Measurements from ENCODE around the gene GABRR3.
"Not testable (repeated sequence)": the region's sequence is repeated elsewhere in the genome, so short reads cannot be mapped to it uniquely, and the experiment has no call there.

GABRR3 gene

DNA sequence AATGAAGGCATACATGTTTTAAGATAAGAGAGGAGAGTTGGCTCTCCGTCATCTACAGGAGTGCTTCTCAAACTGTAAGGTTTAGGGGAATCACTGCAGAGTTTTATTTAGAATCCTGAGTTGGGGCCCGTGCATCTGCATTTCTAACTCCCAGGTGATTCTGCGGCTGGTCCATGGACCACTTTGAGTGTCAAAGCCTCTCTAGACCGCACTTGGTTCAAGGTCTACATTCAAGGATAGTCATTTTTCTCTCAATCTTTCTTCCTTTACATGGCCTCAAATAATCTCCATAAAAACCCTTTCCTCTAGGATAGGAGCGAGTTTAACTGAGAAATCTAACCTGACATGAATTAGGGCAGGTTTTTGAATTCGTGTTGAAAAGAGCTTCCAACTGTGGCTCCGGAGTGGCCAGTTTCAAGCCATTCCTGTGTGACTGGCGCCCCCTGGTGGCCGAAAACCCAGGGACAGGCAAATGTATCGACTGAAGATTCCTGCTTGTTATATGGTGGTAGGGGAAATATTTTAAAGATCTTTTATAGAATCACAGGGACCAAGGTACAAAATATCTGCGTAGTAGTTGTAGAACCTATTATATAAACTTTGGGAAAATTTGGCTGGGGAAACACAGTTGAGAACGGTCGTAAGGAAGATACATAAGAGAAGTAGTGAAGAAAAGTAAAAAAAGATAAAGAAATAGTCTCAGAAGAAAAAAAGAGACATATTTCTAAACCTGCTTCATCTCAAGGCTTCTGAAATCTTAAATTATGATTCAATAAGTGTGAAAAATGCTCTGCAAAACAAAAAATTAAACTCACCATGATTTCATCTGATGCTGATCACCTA lies 11.9 kb downstream of the GABRR3 start:
- FAIRE-seq = peak; percentile 95
- DNase-seq (ENCODE audit: insufficient read length, low spot score) = no peak

DNA sequence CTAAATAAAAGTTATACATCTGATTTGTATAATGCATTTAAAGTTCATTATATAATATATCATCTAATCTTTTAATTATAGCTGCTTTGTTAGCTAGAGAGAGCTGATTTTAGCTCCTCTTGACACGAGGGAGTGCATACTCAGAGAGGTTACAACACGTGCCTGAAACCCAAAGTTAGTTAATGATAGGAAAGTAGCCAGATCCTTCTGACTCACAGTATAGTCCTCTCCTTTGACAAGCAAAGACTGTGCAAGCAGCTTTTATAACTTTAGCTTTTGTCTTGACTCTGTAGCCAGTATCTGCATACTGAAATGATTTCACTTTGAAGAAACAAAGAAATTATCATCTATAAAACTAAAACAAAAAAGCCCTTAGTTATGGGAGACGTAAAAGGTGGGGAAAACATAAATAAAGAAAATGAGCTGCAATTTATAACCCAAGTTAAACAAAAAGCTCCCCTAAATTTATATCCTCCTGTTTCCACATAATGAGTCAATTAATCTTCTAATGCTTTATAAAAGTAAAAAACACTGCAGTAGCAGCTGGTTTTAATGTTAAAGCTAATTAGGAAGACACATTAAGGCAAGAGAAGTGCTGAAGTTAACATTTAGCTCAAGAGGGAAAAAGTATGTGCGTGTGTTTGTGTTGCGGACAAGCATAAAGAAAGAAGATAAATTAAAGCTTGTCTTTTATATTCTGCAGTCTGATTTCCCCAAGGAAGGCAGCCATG lies 13.1 kb downstream of the GABRR3 start:
- DNase-seq (ENCODE audit: insufficient read length, low spot score) (no peak), FAIRE-seq (peak; percentile 58)

DNA sequence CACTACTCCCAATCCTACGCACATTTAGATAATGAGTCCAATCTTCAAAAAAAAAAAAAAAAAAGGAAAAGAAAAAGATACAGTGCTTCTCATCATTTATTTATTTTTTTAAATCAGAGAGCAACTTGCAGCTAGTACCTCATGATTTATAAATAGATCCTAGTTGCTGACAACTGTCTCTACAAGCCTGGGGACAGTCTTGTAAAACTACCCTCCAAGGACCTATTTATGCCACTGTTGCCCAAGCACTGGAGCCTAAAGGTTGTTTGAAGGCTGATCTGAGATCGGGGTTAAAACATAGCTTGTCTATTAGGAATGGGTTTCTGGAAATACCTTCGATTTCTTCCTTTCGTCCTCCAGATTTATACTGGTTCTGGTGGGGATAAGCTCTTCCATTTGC lies 14.7 kb downstream of the GABRR3 start:
- FAIRE-seq (no peak), DNase-seq (ENCODE audit: insufficient read length, low spot score) (no peak)

DNA sequence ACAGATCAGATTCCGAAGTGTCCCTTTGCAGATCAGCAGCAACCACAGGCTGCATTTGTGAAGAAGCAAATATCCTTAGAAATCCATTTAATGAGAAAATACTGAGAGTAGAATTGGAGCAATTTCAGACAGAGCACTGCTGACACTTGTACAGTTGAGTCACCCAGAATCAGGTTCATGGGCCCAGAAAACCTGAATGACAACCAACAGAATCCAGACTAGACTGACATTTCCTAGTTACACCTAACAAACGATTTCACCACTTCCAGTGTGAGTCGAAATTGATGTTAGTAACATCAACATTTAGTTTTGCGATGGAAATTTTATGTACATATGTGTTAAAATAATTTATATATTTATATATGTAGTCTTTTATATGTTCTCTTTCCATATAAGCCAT lies 16.8 kb downstream of the GABRR3 start:
- DNase-seq (ENCODE audit: insufficient read length, low spot score) = no peak
- FAIRE-seq = no peak

DNA sequence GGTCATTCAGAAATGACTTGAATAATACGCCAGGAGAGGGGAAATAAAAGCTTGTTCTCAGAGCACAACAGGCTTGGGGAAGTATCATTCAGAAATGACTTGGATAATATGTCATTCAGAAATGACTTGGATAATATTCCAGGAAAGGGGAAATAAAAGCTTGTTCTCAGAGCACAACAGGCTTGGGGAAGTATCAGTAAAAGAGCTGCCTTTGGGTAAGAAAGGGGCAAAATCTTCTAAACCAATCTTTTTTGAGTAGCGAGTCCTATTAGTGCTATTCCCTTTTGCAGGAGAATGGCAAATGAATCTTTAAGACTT lies 20.9 kb downstream of the GABRR3 start:
- FAIRE-seq (no peak), DNase-seq (ENCODE audit: insufficient read length, low spot score) (no peak)

DNA sequence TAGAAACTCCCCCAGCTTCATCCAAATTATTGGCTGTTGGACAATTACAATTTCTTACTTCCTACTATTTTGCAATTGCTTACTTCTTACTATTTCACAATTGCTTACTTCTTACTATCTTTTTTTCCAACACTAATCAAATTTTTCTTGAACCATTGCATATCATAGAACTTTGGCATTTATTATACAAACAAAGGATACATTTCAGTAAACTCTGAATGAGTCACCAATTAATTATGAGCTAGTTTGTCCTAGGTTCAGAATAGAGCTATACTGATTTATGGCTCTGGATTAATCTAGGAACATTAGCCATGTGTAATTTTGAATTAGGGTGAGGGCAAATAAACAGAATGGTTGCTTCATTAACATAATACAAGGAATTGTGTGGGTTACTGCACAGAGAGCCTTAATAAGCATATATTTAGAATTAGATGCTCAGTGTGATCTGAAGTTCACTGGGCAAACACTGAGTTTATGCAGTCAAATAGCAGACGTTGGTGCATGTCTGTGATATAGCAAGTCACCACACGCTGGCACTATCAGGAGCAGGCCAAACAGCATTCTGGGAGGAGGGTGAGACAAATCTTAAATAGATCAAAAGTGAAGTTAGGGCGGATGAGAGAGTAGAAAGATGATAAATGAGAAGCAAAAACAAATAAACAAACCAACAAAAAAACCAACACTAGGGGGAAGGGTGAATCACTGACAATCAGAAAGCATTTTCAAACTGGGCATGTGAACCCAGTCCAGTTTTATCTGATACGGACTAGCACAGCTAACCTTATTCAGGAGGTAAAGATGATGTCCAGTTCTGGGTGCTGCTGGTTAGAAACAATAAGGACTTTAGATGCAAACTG lies 21.5 kb downstream of the GABRR3 start:
- FAIRE-seq (no peak), DNase-seq (ENCODE audit: insufficient read length, low spot score) (no peak)

DNA sequence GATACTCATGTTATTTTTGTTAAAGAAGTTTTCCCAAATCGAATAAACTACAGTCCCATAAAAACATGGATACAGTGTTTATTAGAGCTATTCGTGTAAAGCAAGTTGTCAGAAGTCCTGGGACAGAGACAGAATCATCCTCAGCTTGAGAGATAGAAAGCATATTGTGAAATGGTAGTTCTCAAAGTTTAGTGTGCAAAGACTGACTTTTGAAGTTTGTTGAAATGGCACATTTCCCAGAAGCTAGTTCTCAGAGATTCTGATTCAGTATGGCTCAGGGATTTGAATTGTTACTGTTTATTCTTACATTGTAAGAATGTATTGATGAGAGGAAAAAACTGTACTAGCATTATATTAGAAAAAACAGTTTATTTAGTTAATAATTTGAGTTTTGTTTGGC lies 22.1 kb downstream of the GABRR3 start:
- FAIRE-seq = no peak
- no peak for DNase-seq (ENCODE audit: insufficient read length, low spot score)

DNA sequence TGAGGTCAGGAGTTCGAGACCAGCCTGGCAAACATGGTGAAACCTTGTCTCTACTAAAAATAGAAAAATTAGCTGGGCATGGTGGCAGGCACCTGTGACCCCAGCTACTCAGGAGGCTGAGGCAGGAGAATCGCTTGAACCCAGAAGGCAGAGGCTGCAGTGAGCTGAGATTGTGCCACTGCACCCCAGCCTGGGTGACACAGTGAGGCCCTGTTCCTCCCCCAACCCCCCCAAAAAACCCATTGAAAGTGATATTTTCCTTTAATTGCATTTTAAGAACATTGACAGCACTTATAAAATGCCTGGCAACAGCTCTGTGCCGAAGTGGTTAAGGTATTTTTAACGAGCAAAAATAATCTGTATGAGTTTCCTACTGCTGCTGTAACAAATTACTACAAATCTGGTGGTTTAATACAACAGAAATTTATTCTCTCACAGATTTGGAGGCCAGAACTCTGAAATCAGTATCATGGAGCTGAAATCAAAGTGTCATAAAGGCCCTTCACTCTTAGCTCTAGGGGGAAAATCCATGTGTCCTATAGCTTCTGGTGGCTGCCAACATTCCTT lies 24.1 kb downstream of the GABRR3 start:
- not testable (repeated sequence) for FAIRE-seq; DNase-seq (ENCODE audit: insufficient read length, low spot score)

DNA sequence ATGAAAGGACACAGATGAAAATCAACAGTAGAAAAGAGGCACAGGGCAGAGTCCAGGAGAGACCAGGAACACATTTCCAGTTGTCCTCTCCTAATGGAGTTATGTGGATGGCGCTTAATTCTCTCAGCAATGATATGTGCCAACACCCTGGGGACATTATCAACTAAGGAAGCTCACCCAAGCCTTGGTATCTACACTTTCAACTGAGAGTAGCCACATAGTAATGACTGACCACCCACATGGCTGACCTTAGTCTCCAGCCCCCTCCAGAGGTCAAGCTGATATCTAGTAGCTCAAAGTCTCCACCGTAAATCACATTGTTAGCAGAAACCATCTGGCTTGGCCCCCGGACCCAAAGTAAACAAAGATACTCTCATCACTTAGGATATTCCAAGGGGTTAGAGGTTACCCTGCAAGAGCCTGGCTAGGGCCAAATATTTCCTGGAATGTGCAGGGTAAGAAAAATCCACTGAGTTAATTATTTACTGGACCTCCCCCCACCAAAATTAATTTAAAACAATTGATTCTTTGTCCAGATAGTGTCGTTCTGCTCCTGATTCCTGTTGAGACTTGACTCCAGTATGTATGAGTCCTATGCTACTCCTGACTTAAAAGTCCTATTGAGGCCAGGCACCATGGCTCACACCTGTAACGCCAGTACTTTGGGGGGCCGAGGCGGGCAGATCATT lies 24.8 kb downstream of the GABRR3 start:
- DNase-seq (ENCODE audit: insufficient read length, low spot score) = no peak
- peak; percentile 40 for FAIRE-seq

DNA sequence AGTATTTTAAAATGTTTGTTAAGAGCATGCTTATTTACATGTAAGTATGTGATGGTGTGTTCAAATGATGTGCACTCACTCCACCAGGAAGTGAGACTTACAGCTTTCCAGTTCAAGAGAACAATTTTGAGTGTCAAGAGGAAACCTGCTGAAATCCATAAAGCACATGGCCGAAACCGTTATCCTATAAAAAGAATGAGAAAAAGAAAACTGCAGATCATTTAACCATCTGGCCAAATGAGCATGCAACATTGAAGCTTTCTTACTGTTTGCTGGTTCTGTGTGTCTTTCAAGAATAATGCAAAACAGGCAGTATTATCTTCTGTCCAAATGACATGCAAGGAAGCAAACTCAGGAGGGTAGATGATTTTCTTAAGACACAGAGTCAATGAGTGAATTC lies 26.3 kb downstream of the GABRR3 start:
- DNase-seq (ENCODE audit: insufficient read length, low spot score) (no peak), FAIRE-seq (peak; percentile 76)

DNA sequence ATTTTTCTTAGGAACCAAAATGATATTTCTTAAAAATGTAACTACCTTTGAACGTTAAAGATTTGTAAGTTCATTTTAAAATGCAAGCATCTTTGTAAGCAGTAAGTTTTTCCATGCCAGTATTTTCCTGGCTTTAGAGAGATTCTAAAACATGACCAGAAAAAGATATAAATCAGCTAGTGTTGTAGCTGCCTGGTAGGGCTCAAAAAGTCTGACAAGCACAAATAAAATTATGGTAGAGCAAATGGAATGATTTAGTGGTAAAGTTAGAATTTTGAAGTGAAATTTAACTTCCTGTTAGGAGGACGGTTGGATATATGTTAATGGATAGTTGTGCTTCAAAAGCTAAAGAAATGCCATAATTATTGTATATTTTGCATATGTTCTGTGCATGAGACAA lies 29.7 kb downstream of the GABRR3 start:
- DNase-seq (ENCODE audit: insufficient read length, low spot score) (no peak), FAIRE-seq (peak; percentile 57)

DNA sequence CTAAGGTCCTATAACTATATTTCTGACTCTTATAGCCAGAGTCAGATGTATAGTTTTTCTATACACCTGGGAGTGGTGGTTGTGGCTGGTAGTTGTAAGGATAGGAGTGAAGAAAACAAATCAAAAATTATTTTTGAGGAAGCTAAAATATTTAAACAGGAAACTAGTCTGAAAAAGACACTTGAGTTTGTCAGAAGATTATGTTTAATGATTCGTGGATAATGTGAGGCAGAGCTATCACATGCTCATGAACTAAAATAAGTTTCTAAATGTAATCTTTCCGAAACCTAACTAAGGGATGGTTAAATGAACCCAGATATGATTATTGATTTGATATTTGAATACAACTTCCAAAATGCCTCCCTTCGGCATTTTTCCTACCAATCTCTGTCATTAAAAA lies 30.4 kb downstream of the GABRR3 start:
- FAIRE-seq = no peak

DNA sequence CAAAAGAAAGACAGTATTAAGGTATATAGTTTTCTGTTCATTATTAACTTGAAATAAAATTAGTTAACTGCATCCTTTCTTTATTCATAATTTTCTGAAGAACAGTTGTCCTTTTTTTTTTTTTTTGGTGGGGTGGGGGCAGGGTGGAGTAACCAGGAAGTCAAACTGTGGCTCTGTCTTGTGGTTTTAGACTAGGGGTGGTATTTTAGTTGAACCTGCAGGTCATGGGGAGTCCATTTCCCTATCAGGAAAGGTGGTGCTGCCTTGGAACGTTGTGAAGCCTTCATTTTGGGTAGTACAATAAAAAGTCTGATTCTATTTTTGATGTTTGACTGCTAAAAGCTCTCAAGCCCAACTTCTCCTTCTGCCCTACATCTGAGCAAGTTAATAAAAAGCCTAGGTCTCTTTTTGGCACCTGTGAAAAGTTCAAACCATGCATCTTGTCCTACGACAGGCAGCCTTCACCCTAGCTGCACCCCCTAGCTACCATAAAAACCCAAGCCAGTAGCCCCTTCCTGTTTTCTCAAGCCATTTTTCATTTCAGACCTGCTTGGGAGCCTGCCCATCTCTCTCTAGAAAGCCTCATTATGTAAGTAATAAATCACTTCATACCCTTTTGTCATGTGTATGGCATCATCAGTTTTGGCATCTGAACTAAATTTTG lies 31.7 kb downstream of the GABRR3 start:
- DNase-seq (ENCODE audit: insufficient read length, low spot score) (no peak), FAIRE-seq (peak; percentile 87)

More for the DNA sequence above, 30.4 kb downstream of the GABRR3 start:
- DNase-seq (ENCODE audit: insufficient read length, low spot score) = no peak

DNA sequence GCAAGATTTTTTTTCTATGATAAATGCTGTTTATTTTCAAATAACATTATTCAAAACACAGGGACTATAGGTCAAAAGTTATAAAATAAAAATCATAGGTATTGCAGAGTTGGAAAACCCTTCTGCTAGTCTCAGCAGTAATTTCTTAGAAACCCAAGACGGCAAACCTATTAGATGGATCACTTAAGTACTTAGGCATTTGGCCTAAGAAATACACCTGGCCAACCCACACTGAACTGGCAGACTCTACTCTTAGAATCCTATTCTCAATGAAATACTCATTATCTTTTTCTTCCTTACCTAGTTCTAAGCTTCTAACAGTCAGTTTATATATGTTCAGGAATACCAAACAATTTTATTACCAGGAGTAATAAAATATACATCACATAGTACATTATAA lies 32.4 kb downstream of the GABRR3 start:
- FAIRE-seq = no peak
- no peak for DNase-seq (ENCODE audit: insufficient read length, low spot score)

DNA sequence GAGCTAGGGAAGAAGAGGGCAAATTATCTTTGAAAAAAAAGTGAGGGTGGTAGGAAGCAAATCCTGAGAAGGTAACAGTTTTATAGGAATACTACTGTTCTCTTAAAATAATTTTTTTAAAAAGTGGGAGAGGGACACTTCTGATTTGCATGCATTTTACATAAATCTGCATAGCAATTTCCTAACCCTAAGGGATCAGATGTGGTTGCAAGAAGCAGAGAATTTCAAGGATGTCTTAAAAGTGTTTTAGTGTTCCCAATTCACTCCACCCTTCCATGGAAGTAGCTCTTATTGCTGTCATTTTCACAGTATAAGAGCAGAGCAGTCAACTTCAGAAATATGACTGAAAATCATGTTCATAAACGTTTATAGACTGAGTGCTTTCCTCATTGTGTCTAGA lies 35.1 kb downstream of the GABRR3 start:
- DNase-seq (ENCODE audit: insufficient read length, low spot score) = no peak
- no peak for FAIRE-seq

DNA sequence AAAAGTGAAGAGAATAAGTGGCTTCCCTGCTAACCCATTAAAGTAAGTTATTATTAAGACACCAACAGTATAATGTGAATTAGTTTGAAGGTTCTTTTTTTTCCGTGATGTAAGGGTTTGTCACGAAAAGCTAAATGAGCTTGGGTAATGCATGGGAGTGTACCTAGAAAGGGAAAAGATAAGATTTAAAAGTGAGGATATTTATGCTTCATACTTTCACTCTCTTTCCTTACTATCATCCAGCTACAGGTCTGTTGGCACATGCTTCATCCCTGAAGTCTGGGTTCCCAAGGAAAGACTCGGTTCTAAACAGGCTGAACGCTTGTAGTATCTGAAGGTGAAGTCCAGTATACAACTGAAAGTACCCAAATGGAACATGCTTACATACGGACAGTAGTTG lies 36.0 kb downstream of the GABRR3 start:
- no peak for FAIRE-seq
- no peak for DNase-seq (ENCODE audit: insufficient read length, low spot score)

DNA sequence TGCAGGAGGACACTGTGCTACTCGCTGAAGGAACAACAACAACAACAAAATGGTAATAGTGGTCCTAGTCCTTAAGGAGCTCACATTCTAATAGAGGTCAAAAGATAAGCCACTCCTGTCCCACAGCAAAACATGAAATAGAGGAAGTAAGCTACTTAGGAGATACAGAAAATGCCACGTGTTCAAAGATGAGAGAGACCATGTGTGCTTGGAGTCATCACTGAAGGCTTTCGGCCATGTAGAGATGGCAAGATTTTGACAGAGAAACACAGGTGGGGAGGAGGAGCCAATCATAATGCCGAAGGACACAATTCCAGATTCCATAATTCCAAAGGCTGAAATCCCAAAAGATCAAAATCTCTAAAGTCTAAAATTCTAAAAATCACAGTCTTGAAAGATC lies 38.1 kb downstream of the GABRR3 start:
- peak; percentile 14 for FAIRE-seq
- no peak for DNase-seq (ENCODE audit: insufficient read length, low spot score)

DNA sequence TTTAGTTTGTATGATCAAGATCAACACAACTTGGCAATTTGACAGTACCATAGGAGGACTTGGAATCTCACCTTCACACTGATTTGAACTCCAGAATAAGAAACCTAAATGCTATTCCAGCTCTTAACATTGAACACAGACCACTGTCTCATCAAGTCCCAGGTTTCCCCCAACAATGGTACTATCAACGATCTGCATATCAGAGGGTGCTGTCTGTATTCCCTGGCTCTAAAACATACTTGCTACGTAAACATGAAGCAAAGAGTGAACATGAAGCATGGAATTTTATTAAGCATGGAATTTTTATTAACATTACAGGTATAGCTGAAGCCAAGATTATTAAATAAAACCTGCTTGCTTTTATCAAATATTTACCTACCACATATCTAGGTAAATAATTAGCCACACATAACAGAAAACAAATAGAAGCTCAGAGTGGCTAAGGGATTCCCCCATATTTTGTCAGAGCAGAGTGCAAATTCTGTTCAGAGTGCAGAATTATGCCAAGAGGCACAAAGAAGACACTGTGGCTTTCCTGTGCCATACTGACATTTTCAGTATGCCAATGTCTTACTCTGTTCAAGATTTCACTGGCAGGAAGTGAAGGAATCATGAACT lies 40.7 kb downstream of the GABRR3 start:
- DNase-seq (ENCODE audit: insufficient read length, low spot score) (no peak), FAIRE-seq (no peak)

DNA sequence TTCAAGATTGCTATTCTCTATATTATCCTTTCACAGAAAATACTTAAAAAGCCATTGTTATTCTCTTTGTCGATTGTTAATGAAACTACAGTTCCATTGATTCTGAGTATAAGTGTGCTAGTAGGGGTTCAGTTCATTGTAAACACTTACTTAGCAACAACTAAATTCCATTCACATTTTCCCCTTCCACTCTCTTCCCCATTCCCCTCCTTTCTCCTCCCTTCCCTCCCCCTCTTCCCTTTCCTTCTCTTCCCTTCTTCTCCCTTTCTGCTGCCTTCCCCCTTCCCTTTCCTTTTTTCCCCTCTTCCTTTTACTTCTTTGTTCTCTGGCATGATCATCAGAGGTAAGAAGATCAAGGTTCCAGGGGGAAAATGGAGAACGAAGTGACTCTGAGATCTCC lies 41.6 kb downstream of the GABRR3 start:
- FAIRE-seq (no peak), DNase-seq (ENCODE audit: insufficient read length, low spot score) (no peak)
